ENCODE results near the gene PCDHB14.
"Not testable (repeated sequence)": the region's sequence is repeated elsewhere in the genome, so short reads cannot be mapped to it uniquely, and the experiment has no call there.

- TF ChIP-seq, protein P1, sequence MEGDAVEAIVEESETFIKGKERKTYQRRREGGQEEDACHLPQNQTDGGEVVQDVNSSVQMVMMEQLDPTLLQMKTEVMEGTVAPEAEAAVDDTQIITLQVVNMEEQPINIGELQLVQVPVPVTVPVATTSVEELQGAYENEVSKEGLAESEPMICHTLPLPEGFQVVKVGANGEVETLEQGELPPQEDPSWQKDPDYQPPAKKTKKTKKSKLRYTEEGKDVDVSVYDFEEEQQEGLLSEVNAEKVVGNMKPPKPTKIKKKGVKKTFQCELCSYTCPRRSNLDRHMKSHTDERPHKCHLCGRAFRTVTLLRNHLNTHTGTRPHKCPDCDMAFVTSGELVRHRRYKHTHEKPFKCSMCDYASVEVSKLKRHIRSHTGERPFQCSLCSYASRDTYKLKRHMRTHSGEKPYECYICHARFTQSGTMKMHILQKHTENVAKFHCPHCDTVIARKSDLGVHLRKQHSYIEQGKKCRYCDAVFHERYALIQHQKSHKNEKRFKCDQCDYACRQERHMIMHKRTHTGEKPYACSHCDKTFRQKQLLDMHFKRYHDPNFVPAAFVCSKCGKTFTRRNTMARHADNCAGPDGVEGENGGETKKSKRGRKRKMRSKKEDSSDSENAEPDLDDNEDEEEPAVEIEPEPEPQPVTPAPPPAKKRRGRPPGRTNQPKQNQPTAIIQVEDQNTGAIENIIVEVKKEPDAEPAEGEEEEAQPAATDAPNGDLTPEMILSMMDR (IDR thresholded peaks at IDR 0.05) = not testable (repeated sequence)
- TF ChIP-seq ZBTB43 (CRISPR knock-in tag; IDR thresholded peaks at IDR 0.05); HMGA2 (CRISPR knock-in tag; IDR thresholded peaks at IDR 0.05); TEAD1 (CRISPR knock-in tag; IDR thresholded peaks at IDR 0.05); RELA (CRISPR knock-in tag; IDR thresholded peaks at IDR 0.05; ENCODE audit: borderline replicate concordance); ZNF423 (CRISPR knock-in tag; IDR thresholded peaks at IDR 0.05): not testable (repeated sequence)
- TF ChIP-seq, protein P2, sequence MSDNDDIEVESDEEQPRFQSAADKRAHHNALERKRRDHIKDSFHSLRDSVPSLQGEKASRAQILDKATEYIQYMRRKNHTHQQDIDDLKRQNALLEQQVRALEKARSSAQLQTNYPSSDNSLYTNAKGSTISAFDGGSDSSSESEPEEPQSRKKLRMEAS (CRISPR knock-in tag; IDR thresholded peaks at IDR 0.05) = not testable (repeated sequence)
- TF ChIP-seq, protein P3, sequence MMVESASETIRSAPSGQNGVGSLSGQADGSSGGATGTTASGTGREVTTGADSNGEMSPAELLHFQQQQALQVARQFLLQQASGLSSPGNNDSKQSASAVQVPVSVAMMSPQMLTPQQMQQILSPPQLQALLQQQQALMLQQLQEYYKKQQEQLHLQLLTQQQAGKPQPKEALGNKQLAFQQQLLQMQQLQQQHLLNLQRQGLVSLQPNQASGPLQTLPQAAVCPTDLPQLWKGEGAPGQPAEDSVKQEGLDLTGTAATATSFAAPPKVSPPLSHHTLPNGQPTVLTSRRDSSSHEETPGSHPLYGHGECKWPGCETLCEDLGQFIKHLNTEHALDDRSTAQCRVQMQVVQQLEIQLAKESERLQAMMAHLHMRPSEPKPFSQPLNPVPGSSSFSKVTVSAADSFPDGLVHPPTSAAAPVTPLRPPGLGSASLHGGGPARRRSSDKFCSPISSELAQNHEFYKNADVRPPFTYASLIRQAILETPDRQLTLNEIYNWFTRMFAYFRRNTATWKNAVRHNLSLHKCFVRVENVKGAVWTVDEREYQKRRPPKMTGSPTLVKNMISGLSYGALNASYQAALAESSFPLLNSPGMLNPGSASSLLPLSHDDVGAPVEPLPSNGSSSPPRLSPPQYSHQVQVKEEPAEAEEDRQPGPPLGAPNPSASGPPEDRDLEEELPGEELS (CRISPR knock-in tag; IDR thresholded peaks at IDR 0.05) = not testable (repeated sequence)
These were observed 43.8 kb upstream of the PCDHB14 start for GRCh38 chr5:141179371-141179770.

All from WTC11 (cell line).